ENCODE results near the gene CBY1.

Gene CBY1

GRCh38 chr22:38715176-38715764 lies 58.8 kb downstream of the CBY1 start:
- Histone ChIP-seq H3K4me2 (ENCODE audit: low read length) (no peak overlapping the region), H3K27me3 (ENCODE audit: insufficient read depth, low read length, poor library complexity) (no peaks in the 10 kb centered on the region), H3K4me1 (ENCODE audit: control insufficient read depth, low read depth, low read length) (peaks cover 21% of the 10 kb centered on the region), H2AK5ac (ENCODE audit: low read length) (no peak overlapping the region), H4K5ac (ENCODE audit: low read length) (no peak overlapping the region), H3K56ac (ENCODE audit: low read length) (peak overlapping the region; percentile 30), H3K9ac (ENCODE audit: low read length) (no peak overlapping the region), H3K18ac (ENCODE audit: low read length) (no peak overlapping the region), H3K4ac (ENCODE audit: low read depth, low read length) (no peak overlapping the region), H3K36me3 (ENCODE audit: control insufficient read depth, insufficient read depth, low read length) (peaks cover 1% of the 10 kb centered on the region), H4K8ac (ENCODE audit: low read depth, low read length) (no peak overlapping the region), H3K79me2 (ENCODE audit: control insufficient read depth, insufficient read depth, low read length) (peaks cover 39% of the 10 kb centered on the region), H2BK5ac (ENCODE audit: low read length) (no peak overlapping the region), H3K4me3 (ENCODE audit: low read length) (no peak overlapping the region), H3K27ac (ENCODE audit: low read depth, low read length) (no peak overlapping the region), H2BK120ac (ENCODE audit: low read depth, low read length) (no peak overlapping the region), H2BK15ac (replicated peaks; ENCODE audit: low read depth) (no peak overlapping the region), H3K23ac (ENCODE audit: low read length) (no peak overlapping the region), H3K79me1 (ENCODE audit: low read length) (peaks cover 26% of the 10 kb centered on the region)
- DNase-seq: no peak
- WGBS (ENCODE audit: extremely low coverage, insufficient coverage, low lambda C conversion rate): no CpG with 5 or more reads among the region's 9 CpGs

- H2BK15ac ChIP-seq (replicated peaks; ENCODE audit: low read depth): no peak overlapping the region
- DNase-seq: no peak
- no peak overlapping the region for H3K18ac ChIP-seq (ENCODE audit: low read length)
- H4K5ac ChIP-seq (ENCODE audit: low read length): no peak overlapping the region
- H3K4me3 ChIP-seq (ENCODE audit: low read length): no peak overlapping the region
- no peak overlapping the region for H2AK5ac ChIP-seq (ENCODE audit: low read length)
- no peak overlapping the region for H3K56ac ChIP-seq (ENCODE audit: low read length)
- peaks cover 34% of the 10 kb centered on the region for H3K79me2 ChIP-seq (ENCODE audit: control insufficient read depth, insufficient read depth, low read length)
- H4K8ac ChIP-seq (ENCODE audit: low read depth, low read length): no peak overlapping the region
- H2BK5ac ChIP-seq (ENCODE audit: low read length): no peak overlapping the region
- peaks cover 21% of the 10 kb centered on the region for H3K4me1 ChIP-seq (ENCODE audit: control insufficient read depth, low read depth, low read length)
- peaks cover 1% of the 10 kb centered on the region for H3K36me3 ChIP-seq (ENCODE audit: control insufficient read depth, insufficient read depth, low read length)
- H3K27ac ChIP-seq (ENCODE audit: low read depth, low read length): no peak overlapping the region
- H3K79me1 ChIP-seq (ENCODE audit: low read length): peaks cover 26% of the 10 kb centered on the region
- H3K27me3 ChIP-seq (ENCODE audit: insufficient read depth, low read length, poor library complexity): no peaks in the 10 kb centered on the region
- no peak overlapping the region for H3K4me2 ChIP-seq (ENCODE audit: low read length)
- no CpG with 5 or more reads among the region's 15 CpGs for WGBS (ENCODE audit: extremely low coverage, insufficient coverage, low lambda C conversion rate)
- H3K23ac ChIP-seq (ENCODE audit: low read length): no peak overlapping the region
- H3K9ac ChIP-seq (ENCODE audit: low read length): no peak overlapping the region
- H2BK120ac ChIP-seq (ENCODE audit: low read depth, low read length): no peak overlapping the region
- H3K4ac ChIP-seq (ENCODE audit: low read depth, low read length): no peak overlapping the region
Observed at GRCh38 chr22:38715852-38716251, 59.4 kb downstream of the CBY1 start.

GRCh38 chr22:38716271-38716670 lies 59.8 kb downstream of the CBY1 start:
- Histone ChIP-seq H4K5ac (ENCODE audit: low read length) (no peak overlapping the region), H3K4me2 (ENCODE audit: low read length) (no peak overlapping the region), H2AK5ac (ENCODE audit: low read length) (no peak overlapping the region), H2BK15ac (replicated peaks; ENCODE audit: low read depth) (no peak overlapping the region), H3K27ac (ENCODE audit: low read depth, low read length) (no peak overlapping the region), H3K79me2 (ENCODE audit: control insufficient read depth, insufficient read depth, low read length) (peaks cover 32% of the 10 kb centered on the region), H3K4ac (ENCODE audit: low read depth, low read length) (no peak overlapping the region), H2BK120ac (ENCODE audit: low read depth, low read length) (no peak overlapping the region), H3K36me3 (ENCODE audit: control insufficient read depth, insufficient read depth, low read length) (peaks cover 1% of the 10 kb centered on the region), H3K79me1 (ENCODE audit: low read length) (peaks cover 26% of the 10 kb centered on the region), H3K9ac (ENCODE audit: low read length) (no peak overlapping the region), H3K4me3 (ENCODE audit: low read length) (no peak overlapping the region), H3K18ac (ENCODE audit: low read length) (no peak overlapping the region), H3K27me3 (ENCODE audit: insufficient read depth, low read length, poor library complexity) (no peaks in the 10 kb centered on the region), H4K8ac (ENCODE audit: low read depth, low read length) (no peak overlapping the region), H3K4me1 (ENCODE audit: control insufficient read depth, low read depth, low read length) (peaks cover 21% of the 10 kb centered on the region), H3K56ac (ENCODE audit: low read length) (no peak overlapping the region), H2BK5ac (ENCODE audit: low read length) (no peak overlapping the region), H3K23ac (ENCODE audit: low read length) (no peak overlapping the region)
- DNase-seq: no peak
- WGBS (ENCODE audit: extremely low coverage, insufficient coverage, low lambda C conversion rate): no CpG with 5 or more reads among the region's 10 CpGs

GRCh38 chr22:38716826-38717225 lies 60.4 kb downstream of the CBY1 start:
- Histone ChIP-seq H3K23ac (ENCODE audit: low read length) (no peak overlapping the region), H3K56ac (ENCODE audit: low read length) (no peak overlapping the region), H3K4ac (ENCODE audit: low read depth, low read length) (no peak overlapping the region), H3K4me2 (ENCODE audit: low read length) (no peak overlapping the region), H4K8ac (ENCODE audit: low read depth, low read length) (no peak overlapping the region), H3K79me2 (ENCODE audit: control insufficient read depth, insufficient read depth, low read length) (peaks cover 32% of the 10 kb centered on the region), H3K36me3 (ENCODE audit: control insufficient read depth, insufficient read depth, low read length) (peaks cover 1% of the 10 kb centered on the region), H4K5ac (ENCODE audit: low read length) (no peak overlapping the region), H3K9ac (ENCODE audit: low read length) (no peak overlapping the region), H3K4me3 (ENCODE audit: low read length) (no peak overlapping the region), H3K27ac (ENCODE audit: low read depth, low read length) (no peak overlapping the region), H3K18ac (ENCODE audit: low read length) (no peak overlapping the region), H2BK120ac (ENCODE audit: low read depth, low read length) (no peak overlapping the region), H3K27me3 (ENCODE audit: insufficient read depth, low read length, poor library complexity) (no peaks in the 10 kb centered on the region), H3K79me1 (ENCODE audit: low read length) (peaks cover 26% of the 10 kb centered on the region), H2BK5ac (ENCODE audit: low read length) (no peak overlapping the region), H2BK15ac (replicated peaks; ENCODE audit: low read depth) (no peak overlapping the region), H2AK5ac (ENCODE audit: low read length) (no peak overlapping the region), H3K4me1 (ENCODE audit: control insufficient read depth, low read depth, low read length) (peaks cover 21% of the 10 kb centered on the region)
- WGBS (ENCODE audit: extremely low coverage, insufficient coverage, low lambda C conversion rate): no CpG with 5 or more reads among the region's 9 CpGs
- DNase-seq: no peak

GRCh38 chr22:38717244-38717643 lies 60.8 kb downstream of the CBY1 start:
- peaks cover 32% of the 10 kb centered on the region for H3K79me2 ChIP-seq (ENCODE audit: control insufficient read depth, insufficient read depth, low read length)
- H3K4me1 ChIP-seq (ENCODE audit: control insufficient read depth, low read depth, low read length): peaks cover 18% of the 10 kb centered on the region
- no peak overlapping the region for H3K56ac ChIP-seq (ENCODE audit: low read length)
- no peak overlapping the region for H3K18ac ChIP-seq (ENCODE audit: low read length)
- H3K4ac ChIP-seq (ENCODE audit: low read depth, low read length): no peak overlapping the region
- H2AK5ac ChIP-seq (ENCODE audit: low read length): no peak overlapping the region
- no peak for DNase-seq
- H3K4me3 ChIP-seq (ENCODE audit: low read length): no peak overlapping the region
- H3K27me3 ChIP-seq (ENCODE audit: insufficient read depth, low read length, poor library complexity): no peaks in the 10 kb centered on the region
- H3K23ac ChIP-seq (ENCODE audit: low read length): no peak overlapping the region
- H4K8ac ChIP-seq (ENCODE audit: low read depth, low read length): no peak overlapping the region
- peaks cover 1% of the 10 kb centered on the region for H3K36me3 ChIP-seq (ENCODE audit: control insufficient read depth, insufficient read depth, low read length)
- WGBS (ENCODE audit: extremely low coverage, insufficient coverage, low lambda C conversion rate): no CpG with 5 or more reads among the region's 6 CpGs
- no peak overlapping the region for H3K9ac ChIP-seq (ENCODE audit: low read length)
- no peak overlapping the region for H2BK15ac ChIP-seq (replicated peaks; ENCODE audit: low read depth)
- H2BK5ac ChIP-seq (ENCODE audit: low read length): no peak overlapping the region
- no peak overlapping the region for H4K5ac ChIP-seq (ENCODE audit: low read length)
- no peak overlapping the region for H2BK120ac ChIP-seq (ENCODE audit: low read depth, low read length)
- no peak overlapping the region for H3K27ac ChIP-seq (ENCODE audit: low read depth, low read length)
- H3K4me2 ChIP-seq (ENCODE audit: low read length): no peak overlapping the region
- H3K79me1 ChIP-seq (ENCODE audit: low read length): peaks cover 26% of the 10 kb centered on the region

GRCh38 chr22:38718414-38718813 lies 62.0 kb downstream of the CBY1 start:
- no peak overlapping the region for H3K9ac ChIP-seq (ENCODE audit: low read length)
- no peak overlapping the region for H3K4me2 ChIP-seq (ENCODE audit: low read length)
- H2AK5ac ChIP-seq (ENCODE audit: low read length): no peak overlapping the region
- H2BK15ac ChIP-seq (replicated peaks; ENCODE audit: low read depth): no peak overlapping the region
- peaks cover 19% of the 10 kb centered on the region for H3K79me1 ChIP-seq (ENCODE audit: low read length)
- no peak overlapping the region for H3K56ac ChIP-seq (ENCODE audit: low read length)
- no peak overlapping the region for H3K4ac ChIP-seq (ENCODE audit: low read depth, low read length)
- no peak overlapping the region for H3K18ac ChIP-seq (ENCODE audit: low read length)
- H3K36me3 ChIP-seq (ENCODE audit: control insufficient read depth, insufficient read depth, low read length): peaks cover 3% of the 10 kb centered on the region
- H3K27ac ChIP-seq (ENCODE audit: low read depth, low read length): no peak overlapping the region
- no peak overlapping the region for H4K8ac ChIP-seq (ENCODE audit: low read depth, low read length)
- H3K27me3 ChIP-seq (ENCODE audit: insufficient read depth, low read length, poor library complexity): no peaks in the 10 kb centered on the region
- peaks cover 9% of the 10 kb centered on the region for H3K4me1 ChIP-seq (ENCODE audit: control insufficient read depth, low read depth, low read length)
- no peak overlapping the region for H3K23ac ChIP-seq (ENCODE audit: low read length)
- no peak overlapping the region for H3K4me3 ChIP-seq (ENCODE audit: low read length)
- no peak overlapping the region for H2BK5ac ChIP-seq (ENCODE audit: low read length)
- WGBS (ENCODE audit: extremely low coverage, insufficient coverage, low lambda C conversion rate): no CpG with 5 or more reads among the region's 6 CpGs
- no peak overlapping the region for H4K5ac ChIP-seq (ENCODE audit: low read length)
- H2BK120ac ChIP-seq (ENCODE audit: low read depth, low read length): no peak overlapping the region
- peak; percentile 88 for DNase-seq
- H3K79me2 ChIP-seq (ENCODE audit: control insufficient read depth, insufficient read depth, low read length): peaks cover 22% of the 10 kb centered on the region

Measured in mesendoderm (in vitro differentiated cells).